Fibroblast of the aortic adventitia (primary cell): ENCODE measurements around the gene CSTB. TPM values are rescaled to one million over a fixed set of nuclear protein-coding genes. Genes with fewer than 3 reads are reported as not detected.

ENCODE experiments used
- DNase-seq: peaks from one replicate; pipeline ENCODE4 v3.0.0-alpha.2; 2010; ENCODE audit warnings: low read depth
- H3K4me3 ChIP-seq: 2 replicates; pipeline ENCODE4 v1.5.1; 2011; ENCODE audit warnings: low read depth, mild to moderate bottlenecking, control low read depth, low read length, moderate library complexity
- CTCF ChIP-seq: IDR thresholded peaks from 2 replicates; pipeline ENCODE4 v1.5.1; 2011; ENCODE audit warnings: mild to moderate bottlenecking, low read length, control low read depth, inconsistent platforms; ENCODE audit not compliant: insufficient read depth
- total RNA-seq: library from RNA; depleted of rRNA; stranded (reverse); fragments of >200 nt; gene quantifications from 2 replicates; pipeline ENCODE4 v1.2.3, GENCODE V29; 2012; ENCODE audit warnings: low replicate concordance

The CSTB gene
- total RNA-seq, 1 donor = 32.2 TPM

GRCh38 chr21:43779660-43780059 is 3.6 kb upstream of the CSTB start:
- H3K4me3 ChIP-seq = no peak overlapping the region
- DNase-seq = no peak
- TF ChIP-seq CTCF = no peak

GRCh38 chr21:43778469-43779335 is 2.6 kb upstream of the CSTB start:
- TF ChIP-seq CTCF = no peak
- no peak for DNase-seq
- H3K4me3 ChIP-seq = no peak overlapping the region

GRCh38 chr21:43777953-43778352 is 1.8 kb upstream of the CSTB start:
- DNase-seq = no peak
- TF ChIP-seq CTCF = no peak
- no peak overlapping the region for H3K4me3 ChIP-seq

- no peak for TF ChIP-seq CTCF
- no peak for DNase-seq
Observed at GRCh38 chr21:43775190-43775589, 918 bp downstream of the CSTB start.

GRCh38 chr21:43774163-43774562 is 1.9 kb downstream of the CSTB start:
- H3K4me3 ChIP-seq = peak overlapping the region; percentile 89
- no peak for DNase-seq
- TF ChIP-seq CTCF = no peak

More at GRCh38 chr21:43775190-43775589, 918 bp downstream of the CSTB start:
- H3K4me3 ChIP-seq = peak overlapping the region; percentile 89

GRCh38 chr21:43772425-43772821 is 3.7 kb downstream of the CSTB start:
- no peak overlapping the region for H3K4me3 ChIP-seq
- TF ChIP-seq CTCF = no peak
- DNase-seq = no peak
